ENCODE data around the gene GABRB2. TPM values are rescaled to one million over a fixed set of nuclear protein-coding genes. Genes with fewer than 3 reads are reported as not detected.

The GABRB2 gene
- total and polyA plus RNA-seq, 8 donors, result 0.05 to 0.41 (median 0.17) TPM; not detected in 3

- Histone ChIP-seq H3K4me3 (no peak overlapping the region), H3K36me3 (no peaks in the 10 kb centered on the region), H3K27me3 (no peaks in the 10 kb centered on the region), H3K27ac (no peak overlapping the region), H3K9me3 (no peaks in the 10 kb centered on the region), H3K4me1 (no peaks in the 10 kb centered on the region)
- FAIRE-seq (no peak), ATAC-seq (no peak), DNase-seq (no peak)
- WGBS, 2 donors, result 15 to 19% methylated on average over 1 of the region's 1 CpG
- TF ChIP-seq CTCF (IDR thresholded peaks at IDR 0.05), result no peak
- intact Hi-C loops (cut with DNase I), result no loop called here
Measured at GRCh38 chr5:161283296-161283695, 263.2 kb downstream of the GABRB2 start.

GRCh38 chr5:161278739-161279660 lies 267.5 kb downstream of the GABRB2 start:
- DNase-seq (no peak), ATAC-seq (no peak), FAIRE-seq (no peak)
- Histone ChIP-seq H3K27ac (no peak overlapping the region), H3K4me3 (no peak overlapping the region), H3K4me1 (no peaks in the 10 kb centered on the region), H3K27me3 (no peaks in the 10 kb centered on the region), H3K9me3 (no peaks in the 10 kb centered on the region), H3K36me3 (no peaks in the 10 kb centered on the region)
- intact Hi-C loops (cut with DNase I), result no loop called here
- TF ChIP-seq CTCF (IDR thresholded peaks at IDR 0.05), result no peak
- WGBS, 2 donors, result 83 to 91% methylated on average over 4 of the region's 4 CpGs

- no peak for FAIRE-seq
Measured at GRCh38 chr5:161277011-161277410, 269.5 kb downstream of the GABRB2 start.

GRCh38 chr5:161274951-161275350 lies 271.6 kb downstream of the GABRB2 start:
- Histone ChIP-seq H3K36me3 (no peaks in the 10 kb centered on the region), H3K4me1 (no peaks in the 10 kb centered on the region), H3K27me3 (no peaks in the 10 kb centered on the region), H3K9me3 (no peaks in the 10 kb centered on the region), H3K4me3 (no peak overlapping the region), H3K27ac (no peak overlapping the region)
- intact Hi-C loops (cut with DNase I), result no loop called here
- no peak for TF ChIP-seq CTCF (IDR thresholded peaks at IDR 0.05)
- ATAC-seq (no peak), DNase-seq (no peak), FAIRE-seq (no peak)
- WGBS, 2 donors, result 57 to 93% methylated on average over 2 of the region's 2 CpGs

More at GRCh38 chr5:161277011-161277410, 269.5 kb downstream of the GABRB2 start:
- TF ChIP-seq CTCF (IDR thresholded peaks at IDR 0.05), result no peak
- no peaks in the 10 kb centered on the region for H3K4me1 ChIP-seq
- no peak overlapping the region for H3K27ac ChIP-seq
- 77 to 89% methylated on average over 1 of the region's 1 CpG for WGBS, 2 donors
- H3K4me3 ChIP-seq, result no peak overlapping the region
- DNase-seq, result no peak
- intact Hi-C loops (cut with DNase I), result no loop called here
- no peaks in the 10 kb centered on the region for H3K36me3 ChIP-seq
- no peaks in the 10 kb centered on the region for H3K9me3 ChIP-seq
- no peaks in the 10 kb centered on the region for H3K27me3 ChIP-seq
- ATAC-seq, result no peak

DNA sequence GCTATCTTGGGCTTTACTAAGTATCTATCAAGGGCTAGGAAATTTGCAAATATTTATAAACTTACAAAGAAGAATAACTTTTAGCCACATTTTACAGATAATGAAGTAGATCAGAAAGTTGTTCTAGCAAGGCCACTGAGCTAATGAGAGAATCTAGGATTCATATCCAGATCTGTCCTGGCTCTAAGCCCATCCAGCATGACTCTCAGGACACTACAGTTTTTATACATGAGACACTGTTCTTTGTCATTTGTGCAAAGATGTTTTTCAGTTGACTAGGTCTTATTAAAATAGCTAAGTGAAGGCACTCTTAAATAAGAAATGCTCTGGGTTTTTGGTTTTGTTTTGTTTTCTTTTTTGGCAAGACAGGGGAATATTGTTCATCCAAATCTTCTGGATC lies 273.1 kb downstream of the GABRB2 start:
- intact Hi-C loops (cut with DNase I), result no loop called here
- FAIRE-seq, result no peak
- H3K9me3 ChIP-seq, result no peaks in the 10 kb centered on the region
- no peak for ATAC-seq
- no peak overlapping the region for H3K4me3 ChIP-seq
- no peaks in the 10 kb centered on the region for H3K4me1 ChIP-seq
- TF ChIP-seq CTCF (IDR thresholded peaks at IDR 0.05), result no peak
- no peaks in the 10 kb centered on the region for H3K36me3 ChIP-seq
- H3K27ac ChIP-seq, result no peak overlapping the region
- DNase-seq, result no peak
- H3K27me3 ChIP-seq, result no peaks in the 10 kb centered on the region

All from pancreas (tissue), 10 donors.